Peyer's patch (tissue), 4 donors: ENCODE data around the gene SHROOM1.

ENCODE experiments used
- POLR2A ChIP-seq, 2 donors: fragments of 450-650 bp; IDR thresholded peaks; one replicate each; pipeline ENCODE4 v1.5.1; 2017; ENCODE audit warnings: antibody characterized with exemption in 2 of 2, mild to moderate bottlenecking in 2 of 2, moderate library complexity in 2 of 2
- TF ChIP-seq, protein P1 (sequence below), 6 experiments: fragments of 450-650 bp in 4 of 6; fragments of 200-600 bp in 2 of 6; sonication (generic) in 1 of 6; IDR thresholded peaks; one replicate each; pipeline ENCODE4 v1.5.1; 2017 to 2019; ENCODE audit warnings: antibody characterized with exemption in 6 of 6, mild to moderate bottlenecking in 3 of 6, moderate library complexity in 1 of 6

DNA sequence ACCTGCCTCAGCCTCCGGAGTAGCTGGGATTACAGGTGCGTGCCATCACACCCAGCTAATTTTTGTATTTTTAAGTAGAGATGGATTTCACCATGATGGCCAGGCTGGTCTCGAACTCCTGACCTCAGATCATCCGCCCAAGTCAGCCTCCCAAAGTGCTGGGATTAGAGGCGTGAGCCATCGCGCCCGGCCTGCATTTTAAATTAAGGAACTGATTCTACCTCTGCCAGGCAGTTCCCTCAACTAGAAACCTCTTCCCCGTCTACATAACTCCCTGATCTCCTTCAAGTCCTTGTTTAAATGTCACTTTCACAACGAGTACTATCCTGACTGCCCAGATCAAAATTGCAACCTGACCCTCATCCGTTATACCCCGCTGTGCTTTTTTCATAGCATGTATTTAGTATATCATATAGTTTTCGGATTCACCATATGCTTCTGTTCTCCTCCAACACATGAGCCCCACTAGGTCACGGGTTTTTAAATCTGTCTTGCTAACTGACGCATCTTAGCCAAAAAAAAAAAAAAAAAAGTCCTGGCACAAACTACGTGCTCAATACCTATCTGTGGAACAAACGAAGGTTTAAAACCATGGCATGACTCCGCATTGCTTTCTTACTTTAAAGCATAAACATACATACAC lies 18.2 kb downstream of the SHROOM1 start:
- TF ChIP-seq, protein P1, sequence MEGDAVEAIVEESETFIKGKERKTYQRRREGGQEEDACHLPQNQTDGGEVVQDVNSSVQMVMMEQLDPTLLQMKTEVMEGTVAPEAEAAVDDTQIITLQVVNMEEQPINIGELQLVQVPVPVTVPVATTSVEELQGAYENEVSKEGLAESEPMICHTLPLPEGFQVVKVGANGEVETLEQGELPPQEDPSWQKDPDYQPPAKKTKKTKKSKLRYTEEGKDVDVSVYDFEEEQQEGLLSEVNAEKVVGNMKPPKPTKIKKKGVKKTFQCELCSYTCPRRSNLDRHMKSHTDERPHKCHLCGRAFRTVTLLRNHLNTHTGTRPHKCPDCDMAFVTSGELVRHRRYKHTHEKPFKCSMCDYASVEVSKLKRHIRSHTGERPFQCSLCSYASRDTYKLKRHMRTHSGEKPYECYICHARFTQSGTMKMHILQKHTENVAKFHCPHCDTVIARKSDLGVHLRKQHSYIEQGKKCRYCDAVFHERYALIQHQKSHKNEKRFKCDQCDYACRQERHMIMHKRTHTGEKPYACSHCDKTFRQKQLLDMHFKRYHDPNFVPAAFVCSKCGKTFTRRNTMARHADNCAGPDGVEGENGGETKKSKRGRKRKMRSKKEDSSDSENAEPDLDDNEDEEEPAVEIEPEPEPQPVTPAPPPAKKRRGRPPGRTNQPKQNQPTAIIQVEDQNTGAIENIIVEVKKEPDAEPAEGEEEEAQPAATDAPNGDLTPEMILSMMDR (IDR thresholded peaks at IDR 0.05), result no peak
- no peak for TF ChIP-seq POLR2A (IDR thresholded peaks at IDR 0.05)
